CD14-positive monocyte (primary cell): ENCODE measurements around the gene PPP2R1B. TPM values are rescaled to one million over a fixed set of nuclear protein-coding genes. Genes with fewer than 3 reads are reported as not detected.

ENCODE experiments used
- DNase-seq, 3 donors: peaks; one replicate each; pipeline ENCODE4 v3.0.0-alpha.2; 2011 to 2022
- H2AFZ ChIP-seq: 2 replicates; pipeline ENCODE4 v1.6.0; 2012; ENCODE audit warnings: mild to moderate bottlenecking, low read depth, low read length, inconsistent platforms; ENCODE audit not compliant: insufficient read depth, poor library complexity, severe bottlenecking
- H3K27ac ChIP-seq, 2 donors: 1 replicate in 1 of 2; 2 replicates in 1 of 2; pipeline ENCODE4 v1.5.1; 2012 to 2013; ENCODE audit warnings: low read length in 2 of 2, control low read depth in 1 of 2, inconsistent platforms in 1 of 2, low read depth in 1 of 2, mild to moderate bottlenecking in 1 of 2
- H3K27me3 ChIP-seq, 2 donors: one replicate each; pipeline versions ENCODE4 v1.6.0 to v1.6.1; 2011 to 2013; ENCODE audit warnings: low read length in 2 of 2; ENCODE audit not compliant: control insufficient read depth in 2 of 2, insufficient read depth in 2 of 2
- H3K36me3 ChIP-seq, 2 donors: replicated peaks in 1 of 2; 1 replicate in 1 of 2; 2 replicates in 1 of 2; pipeline versions ENCODE4 v1.5.1 to v1.6.1; 2012 to 2013; ENCODE audit warnings: low read length in 2 of 2, control low read depth in 1 of 2, inconsistent platforms in 1 of 2, mild to moderate bottlenecking in 1 of 2; ENCODE audit not compliant: insufficient read depth in 2 of 2, control insufficient read depth in 1 of 2
- H3K4me1 ChIP-seq, 2 donors: 1 replicate in 1 of 2; 2 replicates in 1 of 2; pipeline versions ENCODE4 v1.5.1 to v1.6.1; 2012 to 2013; ENCODE audit warnings: low read length in 2 of 2, control low read depth in 1 of 2, inconsistent platforms in 1 of 2, mild to moderate bottlenecking in 1 of 2, moderate library complexity in 1 of 2; ENCODE audit not compliant: insufficient read depth in 2 of 2, control insufficient read depth in 1 of 2
- H3K4me2 ChIP-seq: replicated peaks from 2 replicates; pipeline ENCODE3; 2012; ENCODE audit warnings: low read length, moderate library complexity, mild to moderate bottlenecking; ENCODE audit not compliant: poor library complexity, severe bottlenecking; ENCODE audit errors: extremely low read depth
- H3K4me3 ChIP-seq, 3 experiments: fragments of 200-600 bp in 1 of 3; sonication (generic) in 1 of 3; replicated peaks in 1 of 3; 1 replicate in 2 of 3; 2 replicates in 1 of 3; pipeline ENCODE4 v1.5.1; 2011 to 2013; ENCODE audit warnings: low read length in 3 of 3, mild to moderate bottlenecking in 3 of 3, control low read depth in 2 of 3, low read depth in 2 of 3, inconsistent platforms in 1 of 3, moderate library complexity in 1 of 3
- H3K79me2 ChIP-seq: 2 replicates; pipeline ENCODE4 v1.6.0; 2012; ENCODE audit warnings: mild to moderate bottlenecking, control low read depth, inconsistent platforms, low read length, moderate library complexity; ENCODE audit not compliant: insufficient read depth
- H3K9ac ChIP-seq: 2 replicates; pipeline ENCODE4 v1.6.0; 2017; ENCODE audit warnings: low read length, mild to moderate bottlenecking; ENCODE audit not compliant: insufficient read depth, poor library complexity, severe bottlenecking
- H3K9me3 ChIP-seq, 2 donors: replicated peaks in 1 of 2; 1 replicate in 1 of 2; 2 replicates in 1 of 2; pipeline versions ENCODE4 v1.5.1 to v1.6.1; 2012 to 2013; ENCODE audit warnings: low read length in 2 of 2, control low read depth in 1 of 2; ENCODE audit not compliant: control insufficient read depth in 1 of 2, insufficient read depth in 1 of 2
- H4K20me1 ChIP-seq: 2 replicates; pipeline ENCODE4 v1.6.0; 2012; ENCODE audit warnings: mild to moderate bottlenecking, low read length, control low read depth, moderate library complexity; ENCODE audit not compliant: insufficient read depth
- H3K27ac Mint-ChIP-seq, 7 donors: one replicate each; pipeline ENCODE4 v1.8.0; 2020; ENCODE audit warnings: mild to moderate bottlenecking in 7 of 7, mixed read lengths in 7 of 7, moderate library complexity in 6 of 7, inconsistent platforms in 2 of 7
- H3K27me3 Mint-ChIP-seq, 3 donors: one replicate each; pipeline ENCODE4 v1.8.0; 2021 to 2022; ENCODE audit warnings: low read depth in 3 of 3, mild to moderate bottlenecking in 3 of 3, mixed read lengths in 3 of 3, moderate library complexity in 3 of 3, inconsistent platforms in 1 of 3
- H3K36me3 Mint-ChIP-seq, 2 donors: one replicate each; pipeline ENCODE4 v1.8.0; 2020; ENCODE audit warnings: mixed read lengths in 2 of 2, inconsistent platforms in 1 of 2, mild to moderate bottlenecking in 1 of 2
- H3K4me1 Mint-ChIP-seq: one replicate; pipeline ENCODE4 v1.8.0; 2020; ENCODE audit warnings: mild to moderate bottlenecking, mixed read lengths
- H3K4me3 Mint-ChIP-seq, 2 donors: one replicate each; pipeline ENCODE4 v1.8.0; 2020; ENCODE audit warnings: mild to moderate bottlenecking in 2 of 2, mixed read lengths in 2 of 2, moderate library complexity in 1 of 2
- H3K9me3 Mint-ChIP-seq, 7 donors: one replicate each; pipeline ENCODE4 v1.8.0; 2020 to 2022; ENCODE audit warnings: mixed read lengths in 7 of 7, mild to moderate bottlenecking in 6 of 7, moderate library complexity in 6 of 7, inconsistent platforms in 2 of 7
- WGBS: methylation state at CpG from one replicate; pipeline ENCODE4 v1.1.5; 2013; ENCODE audit warnings: missing lambda C conversion rate; ENCODE audit not compliant: insufficient coverage; 5-methylcytosine and 5-hydroxymethylcytosine counted together
- intact Hi-C, 2 donors: fragments of 100-400 bp; cut with micrococcal nuclease; formaldehyde crosslinking; loops; one replicate each; pipeline versions ENCODE4 v1.15.0 to v1.15.1; 2023
- polyA plus RNA-seq, 3 donors: library from polyadenylated mRNA; depleted of rRNA in 1 of 3; unstranded in 2 of 3; stranded (reverse) in 1 of 3; fragments of 300-500 nt in 2 of 3; fragments of >200 nt in 1 of 3; fragmentation: Illumina TruSeq in 2 of 3; gene quantifications; 1 replicate in 2 of 3; 2 replicates in 1 of 3; pipeline ENCODE4 v1.2.3, GENCODE V29; 2012 to 2021
- TF ChIP-seq, protein P1 (sequence below): fragments of 200-600 bp; IDR thresholded peaks from one replicate; pipeline ENCODE4 v1.8.0; 2022; ENCODE audit warnings: antibody characterized with exemption, mild to moderate bottlenecking

PPP2R1B gene
- polyA plus RNA-seq, 3 donors, result 5.4 to 16.9 (median 11.2) TPM

DNA sequence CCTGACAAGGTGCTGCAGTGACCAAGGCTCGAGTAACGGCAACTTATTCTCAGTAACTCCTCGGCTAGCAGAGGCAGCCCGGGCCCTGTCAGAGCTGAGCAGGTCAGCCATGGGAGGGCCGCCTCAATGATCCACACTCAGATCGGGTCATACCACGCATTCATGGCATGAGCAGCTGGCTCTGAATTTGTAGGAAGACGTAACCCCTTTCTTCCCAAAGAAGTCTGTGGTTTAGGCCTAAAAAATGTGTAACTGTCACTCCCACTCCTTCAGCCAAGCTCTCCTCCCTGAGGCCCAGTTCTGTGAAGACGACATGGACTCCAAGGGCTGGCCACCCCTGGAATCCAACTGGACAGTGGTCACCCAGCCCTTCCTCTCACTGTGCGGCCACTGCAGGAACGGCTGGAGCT lies 30.0 kb downstream of the PPP2R1B start:
- H3K4me3 Mint-ChIP-seq, result no peak overlapping the region
- Histone ChIP-seq H3K9ac (no peak overlapping the region), H3K36me3 (peaks cover 21 to 44% of the 10 kb centered on the region in 2 donors), H3K4me2 (no peak overlapping the region), H3K79me2 (no peaks in the 10 kb centered on the region), H3K27ac (no peak overlapping the region), H3K9me3 (no peaks in the 10 kb centered on the region), H2AFZ (no peak overlapping the region), H3K4me3 (no peak overlapping the region), H3K4me1 (no peaks in the 10 kb centered on the region), H4K20me1 (no peaks in the 10 kb centered on the region), H3K27me3 (no peaks in the 10 kb centered on the region)
- H3K27me3 Mint-ChIP-seq, result peaks cover 0 to 4% (median 2%) of the 10 kb centered on the region in 3 donors
- WGBS, result 99% methylated on average over 10 of the region's 11 CpGs
- TF ChIP-seq, protein P1, sequence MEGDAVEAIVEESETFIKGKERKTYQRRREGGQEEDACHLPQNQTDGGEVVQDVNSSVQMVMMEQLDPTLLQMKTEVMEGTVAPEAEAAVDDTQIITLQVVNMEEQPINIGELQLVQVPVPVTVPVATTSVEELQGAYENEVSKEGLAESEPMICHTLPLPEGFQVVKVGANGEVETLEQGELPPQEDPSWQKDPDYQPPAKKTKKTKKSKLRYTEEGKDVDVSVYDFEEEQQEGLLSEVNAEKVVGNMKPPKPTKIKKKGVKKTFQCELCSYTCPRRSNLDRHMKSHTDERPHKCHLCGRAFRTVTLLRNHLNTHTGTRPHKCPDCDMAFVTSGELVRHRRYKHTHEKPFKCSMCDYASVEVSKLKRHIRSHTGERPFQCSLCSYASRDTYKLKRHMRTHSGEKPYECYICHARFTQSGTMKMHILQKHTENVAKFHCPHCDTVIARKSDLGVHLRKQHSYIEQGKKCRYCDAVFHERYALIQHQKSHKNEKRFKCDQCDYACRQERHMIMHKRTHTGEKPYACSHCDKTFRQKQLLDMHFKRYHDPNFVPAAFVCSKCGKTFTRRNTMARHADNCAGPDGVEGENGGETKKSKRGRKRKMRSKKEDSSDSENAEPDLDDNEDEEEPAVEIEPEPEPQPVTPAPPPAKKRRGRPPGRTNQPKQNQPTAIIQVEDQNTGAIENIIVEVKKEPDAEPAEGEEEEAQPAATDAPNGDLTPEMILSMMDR, result no peak
- peaks cover 28 to 35% of the 10 kb centered on the region in 2 donors for H3K36me3 Mint-ChIP-seq
- H3K27ac Mint-ChIP-seq, result peak overlapping the region in 1 of 7 donors; percentile 51
- no peak for DNase-seq
- peaks cover 5% of the 10 kb centered on the region for H3K4me1 Mint-ChIP-seq
- H3K9me3 Mint-ChIP-seq, result no peaks in the 10 kb centered on the region
- intact Hi-C loops, result no loop called here

DNA sequence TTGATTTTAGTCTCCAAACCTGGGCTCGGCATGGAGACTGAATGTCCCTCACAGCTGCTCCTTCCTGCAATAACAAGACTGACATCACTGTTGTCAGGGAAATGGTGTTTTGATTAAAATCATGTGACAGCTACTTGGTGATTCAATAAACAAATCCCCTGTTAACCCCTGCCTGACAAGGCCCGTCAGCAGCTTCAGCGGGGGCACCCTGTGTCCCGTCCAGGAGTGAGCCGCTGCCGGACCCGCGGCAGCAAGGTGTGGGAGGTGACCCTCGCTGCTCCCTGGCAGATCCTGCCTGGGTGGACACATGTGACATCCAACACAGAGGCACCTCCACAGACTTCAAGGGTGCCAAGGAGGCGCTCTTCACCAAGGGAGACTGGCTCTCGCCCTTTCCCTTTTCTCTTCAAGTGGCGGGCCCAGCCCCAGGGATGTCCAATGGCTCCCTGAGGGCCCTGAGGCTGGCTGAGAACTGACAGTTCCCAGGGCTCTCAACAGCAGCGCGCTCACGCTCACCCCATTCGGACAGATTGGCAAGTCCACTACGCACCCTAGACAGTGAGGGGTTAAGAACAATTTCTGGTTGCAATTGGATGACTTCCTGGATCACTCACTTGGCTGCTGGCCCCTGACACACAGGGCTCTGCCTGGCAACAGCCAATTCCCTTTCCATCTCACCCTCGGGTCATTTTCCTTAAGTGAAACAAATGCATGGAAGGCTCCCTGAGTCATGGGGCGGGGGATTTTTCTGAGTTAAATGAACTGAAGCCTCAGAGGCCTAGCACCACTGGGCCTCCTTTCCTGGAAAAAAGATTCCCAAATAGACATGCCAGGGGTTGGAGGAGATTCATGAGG lies 30.7 kb downstream of the PPP2R1B start:
- DNase-seq, result no peak
- Mint-ChIP-seq H3K4me3 (no peak overlapping the region), H3K9me3 (no peaks in the 10 kb centered on the region), H3K27me3 (peaks cover 0 to 4% (median 2%) of the 10 kb centered on the region in 3 donors), H3K36me3 (peaks cover 21 to 28% of the 10 kb centered on the region in 2 donors), H3K4me1 (peaks cover 5% of the 10 kb centered on the region), H3K27ac (peak overlapping the region in 2 of 7 donors; percentile 22 to 28)
- H4K20me1 ChIP-seq, result no peaks in the 10 kb centered on the region
- H3K27ac ChIP-seq, result no peak overlapping the region
- H2AFZ ChIP-seq, result no peak overlapping the region
- intact Hi-C loops, result no loop called here
- H3K4me2 ChIP-seq, result no peak overlapping the region
- no peaks in the 10 kb centered on the region for H3K27me3 ChIP-seq
- H3K4me3 ChIP-seq, result no peak overlapping the region
- 96% methylated on average over 16 of the region's 19 CpGs for WGBS
- no peaks in the 10 kb centered on the region for H3K4me1 ChIP-seq
- H3K79me2 ChIP-seq, result no peaks in the 10 kb centered on the region
- H3K9ac ChIP-seq, result no peak overlapping the region
- TF ChIP-seq, protein P1, result no peak
- peaks cover 14 to 37% of the 10 kb centered on the region in 2 donors for H3K36me3 ChIP-seq
- H3K9me3 ChIP-seq, result no peaks in the 10 kb centered on the region
